ENCODE data around the gene MPST.

The MPST gene

DNA sequence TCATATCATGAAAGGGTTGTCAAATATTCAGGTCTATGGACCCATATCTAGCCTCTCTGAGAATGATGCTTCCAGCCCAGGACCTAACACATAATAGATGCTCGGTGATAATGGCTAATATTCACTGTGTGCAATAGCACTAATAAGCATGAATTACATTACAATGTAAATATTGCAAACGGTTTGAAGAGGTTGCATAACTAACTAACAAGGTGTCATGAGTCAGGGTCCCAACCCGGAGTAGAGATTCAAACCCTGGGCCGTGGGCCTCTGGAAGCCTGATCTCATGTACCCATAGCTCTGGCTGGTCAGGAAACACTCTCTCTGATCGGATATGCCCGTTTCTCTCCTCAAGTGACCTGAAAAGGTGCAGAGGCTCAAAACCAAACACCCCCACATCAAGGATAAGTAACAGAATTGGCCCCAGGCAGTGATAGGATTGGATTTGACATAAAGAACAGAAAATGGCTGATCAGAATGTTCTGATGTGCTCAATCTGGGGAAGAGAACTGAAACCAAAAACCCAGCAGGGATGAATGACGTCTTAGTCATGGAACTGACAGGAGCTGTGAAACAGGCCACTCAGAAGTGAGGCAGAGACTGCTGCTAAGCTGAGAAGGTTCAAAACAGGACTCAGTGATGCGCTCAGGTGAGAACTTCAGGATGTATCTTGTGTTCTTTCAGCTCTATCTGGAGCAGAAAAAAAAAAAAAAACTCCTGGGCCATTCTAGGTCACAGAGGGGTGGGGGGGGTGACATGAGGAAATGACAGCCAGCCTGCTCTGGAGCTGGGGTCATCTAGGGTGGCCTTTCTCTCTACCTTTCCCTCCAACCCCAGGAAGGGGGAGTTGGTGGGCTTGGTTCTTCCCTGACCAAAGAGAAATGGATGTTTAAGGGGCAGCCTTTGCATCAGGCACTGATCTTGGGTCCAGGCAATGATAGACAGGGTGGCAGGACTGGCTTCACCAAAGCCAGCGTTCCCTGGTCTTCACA is 25.4 kb downstream of the MPST start:
- no peak for DNase-seq (ENCODE audit: low read depth in 2 of 2)

DNA sequence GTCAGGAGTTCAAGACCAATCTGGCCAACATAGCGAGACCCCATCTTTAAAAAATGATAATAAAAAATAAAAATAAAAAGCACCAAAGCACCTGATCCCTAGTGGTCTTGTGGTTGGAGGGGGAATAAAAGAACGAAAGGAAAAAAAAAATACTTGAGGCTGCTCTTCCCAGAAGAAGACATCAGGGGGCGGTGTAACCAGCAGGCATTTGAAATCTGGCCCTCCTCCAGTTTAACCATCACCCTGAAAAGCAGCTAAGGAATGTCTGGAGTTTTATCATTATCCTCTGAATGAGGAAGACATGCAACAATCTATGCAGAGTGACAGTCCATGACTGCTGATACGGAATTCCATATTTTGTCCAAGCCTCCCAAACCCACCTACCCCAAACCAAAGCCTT is 26.4 kb downstream of the MPST start:
- no peak for DNase-seq (ENCODE audit: low read depth in 2 of 2)

DNA sequence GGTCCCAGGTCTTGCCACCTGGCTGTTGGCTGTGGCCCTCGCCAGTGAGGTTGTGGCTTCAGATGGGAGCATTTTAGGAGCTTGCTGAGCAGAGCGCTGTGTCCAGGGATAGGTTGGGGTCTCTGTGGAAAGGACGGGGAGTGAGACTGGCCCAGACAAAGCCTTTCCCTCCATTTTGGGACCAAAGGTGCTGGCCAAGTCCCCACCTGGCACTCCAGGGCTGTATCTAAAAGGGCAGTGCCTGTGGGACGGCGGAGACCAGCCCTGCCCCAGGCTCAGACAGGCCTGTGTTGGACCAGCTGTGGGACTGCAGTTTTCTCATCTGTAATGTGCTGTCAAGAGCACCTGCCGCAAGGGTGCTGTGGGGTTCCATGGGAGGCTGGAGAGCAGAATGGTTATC is 27.0 kb downstream of the MPST start:
- no peak for DNase-seq (ENCODE audit: low read depth in 2 of 2)

GRCh38 chr22:37047006-37047405 is 27.5 kb downstream of the MPST start:
- no peak for DNase-seq (ENCODE audit: low read depth in 2 of 2)

- no peak for DNase-seq (ENCODE audit: low read depth in 2 of 2)
Measured at GRCh38 chr22:37048133-37048532, 28.6 kb downstream of the MPST start.

DNA sequence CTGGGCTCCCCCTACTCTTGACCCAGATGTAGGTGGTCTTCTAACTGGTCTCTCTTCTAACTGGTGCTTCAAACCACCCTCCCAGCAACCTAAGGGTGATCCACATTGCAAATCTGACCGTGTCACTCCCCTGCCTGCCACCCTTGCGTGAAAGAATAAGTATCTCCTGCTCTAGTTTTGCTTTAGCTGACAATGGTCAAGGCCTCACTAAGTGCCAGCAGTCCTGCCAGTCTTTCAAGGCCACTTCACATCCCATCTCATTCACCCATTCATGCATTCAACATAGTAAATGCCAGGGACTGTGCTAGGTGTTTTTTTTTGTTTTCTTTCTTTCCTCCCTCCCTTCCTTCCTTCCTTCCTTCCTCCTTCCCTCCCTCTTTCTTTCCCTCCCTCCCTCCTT is 29.7 kb downstream of the MPST start:
- DNase-seq (ENCODE audit: low read depth in 2 of 2), result no peak

DNA sequence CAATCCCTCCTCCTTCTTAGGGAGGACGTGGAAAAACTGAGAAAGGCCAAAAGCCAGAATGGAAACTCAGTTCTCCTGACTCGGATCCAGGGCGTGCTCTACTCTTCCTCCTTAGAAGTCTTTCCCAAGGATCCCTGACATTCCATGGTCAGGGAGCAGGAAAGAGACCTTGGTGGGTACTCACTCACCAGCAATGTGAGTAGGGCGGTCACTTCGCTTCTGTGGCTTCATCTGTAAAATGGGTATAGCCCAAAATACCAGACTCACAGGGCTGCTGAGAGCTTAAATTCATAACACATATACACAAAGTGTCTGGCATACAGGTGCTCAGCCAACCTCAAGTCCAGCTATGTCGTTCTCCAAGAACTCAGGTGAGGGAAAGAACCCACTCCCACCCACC is 31.4 kb downstream of the MPST start:
- DNase-seq (ENCODE audit: low read depth in 2 of 2), result no peak

DNA sequence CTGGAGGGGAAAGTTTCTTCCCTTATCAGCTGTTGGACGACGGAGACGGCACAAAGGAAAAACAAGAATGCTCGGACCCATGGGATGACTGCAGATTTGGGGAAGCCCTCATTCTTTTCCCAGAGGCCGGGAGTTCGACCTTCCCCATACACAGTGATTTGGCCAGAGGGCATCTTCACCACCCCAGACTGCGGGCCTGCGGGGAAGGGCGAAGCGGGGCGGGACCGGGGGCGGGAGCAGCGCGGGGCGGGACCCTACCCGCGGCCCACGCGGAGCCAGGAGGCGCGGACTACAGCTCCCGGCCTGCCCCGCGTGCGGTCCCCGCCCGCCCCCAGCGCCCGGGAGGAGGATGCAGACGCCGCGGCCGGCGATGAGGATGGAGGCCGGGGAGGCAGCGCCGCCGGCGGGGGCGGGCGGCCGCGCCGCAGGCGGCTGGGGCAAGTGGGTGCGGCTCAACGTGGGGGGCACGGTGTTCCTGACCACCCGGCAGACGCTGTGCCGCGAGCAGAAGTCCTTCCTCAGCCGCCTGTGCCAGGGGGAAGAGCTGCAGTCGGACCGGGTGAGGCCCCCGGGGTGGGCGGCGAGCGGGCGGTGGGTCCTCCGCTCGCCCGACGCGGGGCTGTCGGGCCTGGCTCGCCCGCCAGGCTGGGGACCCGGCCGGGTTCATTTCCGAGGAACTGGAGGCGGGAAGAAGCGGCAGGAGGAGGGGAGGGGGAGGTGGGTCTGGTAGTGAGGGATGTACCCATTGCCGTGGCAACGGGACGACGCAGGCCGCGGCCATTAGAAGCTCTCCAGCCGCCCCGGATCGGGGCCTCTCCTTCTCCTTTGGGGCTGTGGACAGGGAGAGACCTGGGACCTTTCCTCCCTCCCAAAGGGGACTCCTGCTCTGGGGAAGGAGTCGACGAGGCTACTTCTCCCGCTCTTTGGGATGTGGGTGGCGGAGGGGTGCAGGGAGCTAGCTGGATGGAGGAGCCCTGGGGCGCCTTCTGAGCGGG is 32.1 kb downstream of the MPST start, which contains the start of gene KCTD17:
Gene KCTD17 (plus strand): TSS at position 352 of the 995 bp plus-strand sequence. CDS start 19 bp downstream, at position 371.
- peak; percentile 42 to 59 for DNase-seq (ENCODE audit: low read depth in 2 of 2)

DNA sequence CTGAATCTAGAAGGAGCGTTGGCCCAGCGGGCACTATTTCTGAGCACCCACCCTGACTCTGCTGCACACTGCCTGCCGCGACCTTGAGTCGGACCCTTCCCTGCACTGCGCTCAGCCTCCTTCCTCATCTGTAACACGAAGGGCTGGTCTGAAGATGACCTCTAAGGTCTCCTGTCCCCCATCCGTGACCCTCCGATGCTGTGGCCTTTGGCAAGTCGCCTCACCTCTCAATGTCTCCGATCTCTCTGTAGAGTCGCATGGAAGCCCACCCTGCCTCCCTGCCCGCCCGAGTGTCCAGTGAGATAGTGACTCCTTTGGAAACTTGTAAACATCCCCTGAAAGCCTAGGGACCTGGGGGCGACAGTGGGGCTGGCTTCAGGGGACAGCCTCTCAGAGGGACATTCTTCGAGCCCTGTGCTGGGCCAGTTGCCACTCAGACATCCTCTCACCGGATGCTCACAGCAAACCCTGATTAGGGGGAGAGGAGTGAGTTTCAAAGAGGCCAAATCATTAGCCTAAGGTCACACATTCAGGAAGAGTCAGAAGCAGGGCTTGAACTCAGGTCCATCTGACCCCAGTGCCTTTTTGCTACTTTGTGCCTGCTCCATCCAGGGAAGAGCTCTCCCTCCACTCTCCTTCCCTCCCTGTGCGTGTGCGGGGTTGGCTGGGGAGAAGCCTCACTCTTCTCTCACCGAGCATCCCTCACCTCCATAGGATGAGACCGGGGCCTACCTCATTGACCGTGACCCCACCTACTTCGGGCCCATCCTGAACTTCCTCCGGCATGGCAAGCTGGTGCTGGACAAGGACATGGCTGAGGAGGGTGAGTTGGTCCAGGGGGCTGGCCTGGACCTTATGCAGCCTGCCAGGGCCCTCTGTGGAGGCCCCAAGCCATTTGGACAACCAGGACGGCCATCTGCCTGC is 33.1 kb downstream of the MPST start:
- DNase-seq (ENCODE audit: low read depth in 2 of 2), result no peak

DNA sequence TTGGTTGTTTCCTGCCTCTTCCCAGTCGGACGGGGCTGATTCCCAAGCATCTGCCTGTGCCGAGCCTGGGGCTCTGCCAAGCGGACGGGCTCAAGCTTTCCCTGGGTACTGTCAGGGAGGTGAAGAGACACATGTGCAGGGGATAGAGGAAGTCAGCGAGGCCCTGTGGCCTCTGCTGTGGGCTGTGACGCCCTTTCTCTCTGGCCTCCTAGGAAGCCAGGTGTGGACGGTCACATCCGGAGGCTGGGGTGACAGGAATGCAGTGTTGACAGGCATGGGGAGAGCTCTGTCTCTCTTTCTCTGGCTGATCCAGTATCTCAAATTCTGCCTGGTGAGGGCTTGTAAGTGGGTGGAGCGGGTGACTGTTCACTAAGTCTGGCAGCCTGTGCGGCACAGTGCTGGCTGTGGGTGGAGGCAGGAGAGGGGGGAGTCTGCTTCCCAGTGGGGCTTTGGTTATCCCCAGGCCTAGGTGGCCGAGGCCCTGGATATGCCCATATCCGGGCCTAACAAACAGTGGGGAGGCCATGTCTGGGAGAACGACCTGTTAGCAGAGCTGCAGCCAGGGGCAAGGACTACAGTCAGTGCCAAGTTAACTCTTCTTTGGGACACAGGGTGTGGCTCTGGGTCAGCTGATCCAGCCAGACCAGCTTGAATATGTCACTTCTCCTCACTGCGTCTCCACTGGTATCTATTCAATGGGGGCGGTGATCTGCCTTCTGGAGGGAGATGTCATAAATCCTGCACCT is 33.9 kb downstream of the MPST start:
- no peak for DNase-seq (ENCODE audit: low read depth in 2 of 2)

DNA sequence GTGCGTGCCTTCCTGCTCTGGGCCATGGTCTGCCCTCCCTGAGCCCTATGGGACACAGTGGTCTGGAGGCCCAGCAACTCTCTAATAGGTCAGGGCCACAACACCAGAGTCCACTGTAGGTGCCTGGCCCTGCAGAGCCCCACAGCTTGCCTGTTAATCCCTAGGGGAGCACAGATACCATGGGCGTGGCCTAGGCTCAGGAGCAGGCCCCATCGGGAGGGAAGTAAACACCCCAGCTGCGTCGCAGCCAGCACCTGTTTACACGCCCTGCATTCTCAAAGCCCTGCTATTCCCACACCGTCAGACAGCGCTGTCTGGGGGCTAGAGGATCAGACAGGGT is 34.5 kb downstream of the MPST start:
- no peak for DNase-seq (ENCODE audit: low read depth in 2 of 2)

- DNase-seq (ENCODE audit: low read depth in 2 of 2), result no peak
Measured at GRCh38 chr22:37054600-37055365, 35.2 kb downstream of the MPST start.

DNA sequence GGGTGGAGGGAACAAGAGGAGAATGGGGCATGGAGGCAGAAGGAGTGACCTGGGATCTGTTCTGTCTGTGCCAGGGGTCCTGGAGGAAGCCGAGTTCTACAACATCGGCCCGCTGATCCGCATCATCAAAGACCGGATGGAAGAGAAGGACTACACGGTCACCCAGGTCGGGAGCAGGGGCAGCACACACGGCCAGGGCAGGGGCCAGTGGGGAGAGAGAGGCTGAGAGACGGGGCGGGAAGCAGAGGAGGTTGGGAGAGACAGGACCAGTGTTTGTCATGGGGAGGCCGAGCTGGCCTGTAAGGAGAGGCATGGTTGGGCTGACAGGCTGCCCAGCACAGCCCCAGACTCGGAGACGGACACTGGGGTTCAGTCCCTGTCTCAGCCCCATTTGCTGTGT is 36.7 kb downstream of the MPST start:
- no peak for DNase-seq (ENCODE audit: low read depth in 2 of 2)

GRCh38 chr22:37057226-37057625 is 37.7 kb downstream of the MPST start:
- DNase-seq (ENCODE audit: low read depth in 2 of 2), result no peak

DNA sequence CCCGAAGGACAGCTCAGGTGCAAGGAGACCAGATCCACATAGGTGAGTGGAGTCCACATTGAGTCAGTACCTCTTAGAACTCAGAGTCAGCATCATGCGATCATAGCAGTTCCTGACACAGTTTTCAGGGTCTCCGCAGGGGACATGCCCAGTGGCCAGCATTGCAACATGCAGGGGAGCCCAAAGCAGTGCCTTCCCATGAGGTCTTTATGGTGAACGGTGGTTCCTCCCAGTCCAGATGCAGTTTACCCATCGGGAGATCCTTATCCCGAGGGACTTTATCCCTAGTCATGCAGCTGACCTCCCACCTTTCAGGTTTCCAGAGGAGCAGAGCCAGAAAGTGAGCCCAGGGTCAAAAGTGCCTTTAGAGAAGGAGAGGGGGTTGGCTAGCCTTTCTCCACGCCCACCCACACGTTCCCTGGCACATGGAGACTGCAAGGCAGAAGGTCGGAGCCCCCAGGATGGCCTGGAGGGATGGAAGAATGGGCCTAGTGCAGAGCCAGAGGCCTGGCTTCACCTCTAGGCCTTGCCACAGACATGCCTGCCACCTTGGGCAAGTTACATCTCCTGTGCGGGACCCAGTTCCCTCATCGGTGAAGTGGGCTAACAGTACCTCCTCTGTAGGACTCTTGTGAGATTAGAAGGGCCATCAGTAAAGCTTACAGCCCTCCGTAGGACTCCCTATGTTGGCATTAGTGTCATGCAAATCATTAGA is 38.4 kb downstream of the MPST start:
- no peak for DNase-seq (ENCODE audit: low read depth in 2 of 2)

GRCh38 chr22:37058917-37059701 is 39.6 kb downstream of the MPST start:
- DNase-seq (ENCODE audit: low read depth in 2 of 2), result no peak

DNA sequence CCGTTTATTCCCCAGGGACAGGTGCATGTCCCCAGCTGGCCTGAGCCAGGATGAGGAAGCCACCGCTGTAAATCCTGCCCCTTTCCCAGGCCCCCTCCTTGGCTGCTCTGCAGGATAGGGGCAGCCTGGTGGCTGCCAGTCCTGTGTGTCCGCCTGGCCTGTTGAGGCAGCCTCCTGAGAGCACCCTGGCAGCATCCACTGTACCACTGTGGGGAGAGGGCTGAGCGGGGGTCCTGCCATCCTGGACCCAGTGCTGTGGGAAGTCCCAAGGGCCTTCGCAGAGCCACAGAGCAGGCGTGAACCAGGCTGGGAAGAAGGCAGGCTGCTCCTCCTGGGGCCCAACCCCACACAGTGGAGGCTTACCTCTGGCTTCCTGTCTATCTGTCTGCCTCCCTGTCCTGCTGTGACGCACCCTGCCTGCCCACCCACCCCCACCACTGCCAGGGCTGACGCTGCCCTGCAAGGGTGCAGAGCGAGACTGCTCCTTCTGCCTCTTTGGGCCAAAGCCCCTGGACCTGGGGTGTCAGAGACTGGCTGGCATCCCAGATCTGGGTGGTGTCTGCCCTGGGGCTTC is 40.4 kb downstream of the MPST start:
- DNase-seq (ENCODE audit: low read depth in 2 of 2), result no peak

Data from stimulated activated CD8-positive, alpha-beta memory T cell treated with anti-CD3 and anti-CD28 coated beads, Interleukin-2, amount 100 ng/mL, for 1 hour (primary cell).